ENCODE measurements around the gene ARMH3. TPM values are rescaled to one million over a fixed set of nuclear protein-coding genes. Genes with fewer than 3 reads are reported as not detected.

The ARMH3 gene
- total RNA-seq, 1 experiment from 2014 or later = 9.7 TPM

DNA sequence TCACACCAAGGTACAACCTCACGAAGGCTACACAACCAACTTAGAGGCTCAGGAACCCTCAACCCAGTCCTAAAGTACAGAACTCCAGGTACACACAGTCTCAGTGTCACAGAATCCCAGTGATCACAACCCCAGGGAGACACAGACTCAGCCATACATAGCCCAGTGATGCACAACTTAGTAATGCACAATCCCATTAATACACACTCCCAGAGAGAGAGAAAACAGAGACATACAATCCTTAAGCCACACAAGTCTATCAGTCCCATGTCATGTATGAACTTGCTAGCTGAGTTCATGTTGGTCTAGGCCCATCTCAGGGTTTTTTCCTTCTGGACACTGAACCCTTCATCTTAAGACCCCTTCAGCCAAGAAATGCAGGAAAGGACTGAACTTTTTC is 217.0 kb downstream of the ARMH3 start:
- Histone ChIP-seq H3K4me3 (ENCODE audit: low read length) (no peak overlapping the region), H3K79me2 (ENCODE audit: low read length) (no peaks in the 10 kb centered on the region), H3K36me3 (ENCODE audit: low read depth, low read length) (no peaks in the 10 kb centered on the region), H4K20me1 (ENCODE audit: low read length) (no peaks in the 10 kb centered on the region), H2AFZ (ENCODE audit: low read length) (no peak overlapping the region), H3F3A (ENCODE audit: low read length, unreplicated experiment) (no peaks in the 10 kb centered on the region), H3K4me2 (ENCODE audit: low read length) (no peak overlapping the region), H3K9me3 (ENCODE audit: low read length) (no peaks in the 10 kb centered on the region), H3K27ac (ENCODE audit: low read length) (no peak overlapping the region), H3K9me2 (replicated peaks; ENCODE audit: low read length) (no peaks in the 10 kb centered on the region), H3K9ac (ENCODE audit: low read length) (no peak overlapping the region), H3K4me1 (ENCODE audit: insufficient read depth, low read length) (peaks cover 16% of the 10 kb centered on the region; the same call in 1 of the 2 replicates), H3K27me3 (ENCODE audit: low read length) (no peaks in the 10 kb centered on the region)
- intact Hi-C loops (cut with micrococcal nuclease) = no loop called here
- no peak for DNase-seq
- no peak for ATAC-seq
- no peak for TF ChIP-seq EZH2phosphoT487 (IDR thresholded peaks at IDR 0.05; ENCODE audit: borderline replicate concordance, low read length)
- TF ChIP-seq, protein P1, sequence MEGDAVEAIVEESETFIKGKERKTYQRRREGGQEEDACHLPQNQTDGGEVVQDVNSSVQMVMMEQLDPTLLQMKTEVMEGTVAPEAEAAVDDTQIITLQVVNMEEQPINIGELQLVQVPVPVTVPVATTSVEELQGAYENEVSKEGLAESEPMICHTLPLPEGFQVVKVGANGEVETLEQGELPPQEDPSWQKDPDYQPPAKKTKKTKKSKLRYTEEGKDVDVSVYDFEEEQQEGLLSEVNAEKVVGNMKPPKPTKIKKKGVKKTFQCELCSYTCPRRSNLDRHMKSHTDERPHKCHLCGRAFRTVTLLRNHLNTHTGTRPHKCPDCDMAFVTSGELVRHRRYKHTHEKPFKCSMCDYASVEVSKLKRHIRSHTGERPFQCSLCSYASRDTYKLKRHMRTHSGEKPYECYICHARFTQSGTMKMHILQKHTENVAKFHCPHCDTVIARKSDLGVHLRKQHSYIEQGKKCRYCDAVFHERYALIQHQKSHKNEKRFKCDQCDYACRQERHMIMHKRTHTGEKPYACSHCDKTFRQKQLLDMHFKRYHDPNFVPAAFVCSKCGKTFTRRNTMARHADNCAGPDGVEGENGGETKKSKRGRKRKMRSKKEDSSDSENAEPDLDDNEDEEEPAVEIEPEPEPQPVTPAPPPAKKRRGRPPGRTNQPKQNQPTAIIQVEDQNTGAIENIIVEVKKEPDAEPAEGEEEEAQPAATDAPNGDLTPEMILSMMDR (conservative IDR thresholded peaks at IDR 0.05; ENCODE audit: low read depth, low read length) = no peak
- TF ChIP-seq EZH2 (IDR thresholded peaks at IDR 0.05; ENCODE audit: low read length, unreplicated experiment) = no peak
- CTCF ChIA-PET = interaction anchor here (0.7 kb wide), 1 partner anchor 262 kb away, joined by 3 read pairs; no protein-coding TSS in a partner anchor
- POLR2A ChIA-PET (ENCODE audit: unreplicated experiment) = no interaction called here
- BruUV-seq (replicated peaks) = no TSS peak

DNA sequence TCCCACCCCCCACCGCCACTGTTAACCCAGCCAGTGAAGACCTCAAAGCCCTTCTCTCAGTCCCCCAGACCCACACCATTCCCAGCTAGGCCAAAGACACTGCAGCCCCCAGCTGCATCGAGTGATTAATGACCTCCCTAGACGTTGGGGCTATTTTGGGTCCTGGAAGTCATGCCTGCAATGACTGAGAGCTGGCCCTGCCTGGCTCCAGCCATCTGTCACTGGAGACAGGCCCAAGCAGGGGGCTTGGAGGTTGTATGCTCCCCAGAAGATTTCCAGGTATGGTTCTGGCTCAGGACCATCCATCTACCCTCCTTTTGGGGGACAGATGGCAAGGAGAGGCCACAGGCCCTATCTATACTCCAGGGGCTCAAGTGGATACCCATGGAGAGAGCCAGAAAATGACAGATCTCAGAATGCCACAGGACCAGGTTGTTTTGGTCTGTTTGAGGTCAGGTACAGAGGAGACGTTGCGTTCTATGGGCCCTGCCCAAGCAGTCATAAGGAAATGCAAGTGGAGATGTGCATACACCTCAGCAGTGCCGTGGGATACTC is 217.5 kb downstream of the ARMH3 start:
- Histone ChIP-seq H4K20me1 (ENCODE audit: low read length) (no peaks in the 10 kb centered on the region), H3K9ac (ENCODE audit: low read length) (no peak overlapping the region), H3K4me2 (ENCODE audit: low read length) (no peak overlapping the region), H3K4me1 (ENCODE audit: insufficient read depth, low read length) (peaks cover 16% of the 10 kb centered on the region; the same call in 1 of the 2 replicates), H2AFZ (ENCODE audit: low read length) (no peak overlapping the region), H3K4me3 (ENCODE audit: low read length) (no peak overlapping the region), H3K36me3 (ENCODE audit: low read depth, low read length) (no peaks in the 10 kb centered on the region), H3K9me2 (replicated peaks; ENCODE audit: low read length) (no peaks in the 10 kb centered on the region), H3K27ac (ENCODE audit: low read length) (no peak overlapping the region), H3K9me3 (ENCODE audit: low read length) (no peaks in the 10 kb centered on the region), H3K27me3 (ENCODE audit: low read length) (no peaks in the 10 kb centered on the region), H3F3A (ENCODE audit: low read length, unreplicated experiment) (no peaks in the 10 kb centered on the region), H3K79me2 (ENCODE audit: low read length) (no peaks in the 10 kb centered on the region)
- DNase-seq (no peak), ATAC-seq (no peak)
- intact Hi-C loops (cut with micrococcal nuclease) = no loop called here
- no TSS peak for BruUV-seq (replicated peaks)
- POLR2A ChIA-PET (ENCODE audit: unreplicated experiment) = no interaction called here
- TF ChIP-seq EZH2phosphoT487 (IDR thresholded peaks at IDR 0.05; ENCODE audit: borderline replicate concordance, low read length) (no peak), EZH2 (IDR thresholded peaks at IDR 0.05; ENCODE audit: low read length, unreplicated experiment) (no peak)
- TF ChIP-seq, protein P1 (conservative IDR thresholded peaks at IDR 0.05; ENCODE audit: low read depth, low read length) = no peak
- CTCF ChIA-PET = no interaction called here

DNA sequence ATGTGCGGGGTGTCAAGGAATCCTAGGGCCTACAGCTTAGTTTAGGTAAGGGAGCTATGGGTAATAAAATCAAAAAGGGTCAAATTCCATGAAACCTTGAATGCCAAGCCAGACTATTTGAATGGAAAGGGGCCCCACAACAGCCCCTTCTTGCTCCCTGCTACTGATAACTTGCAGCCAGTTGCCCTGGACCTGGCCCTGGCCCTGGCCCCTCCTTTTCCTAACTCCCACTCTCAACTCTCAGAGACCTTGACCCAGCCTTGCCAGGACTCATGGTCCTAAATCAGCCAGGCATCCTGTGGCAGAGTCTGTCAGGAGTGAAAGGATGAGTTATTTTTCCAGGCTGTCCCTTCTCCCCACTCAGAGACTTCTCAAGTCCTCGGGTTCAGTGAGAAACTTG is 218.2 kb downstream of the ARMH3 start:
- intact Hi-C loops (cut with micrococcal nuclease) = no loop called here
- Histone ChIP-seq H3K9me2 (replicated peaks; ENCODE audit: low read length) (no peaks in the 10 kb centered on the region), H3F3A (ENCODE audit: low read length, unreplicated experiment) (no peaks in the 10 kb centered on the region), H3K79me2 (ENCODE audit: low read length) (no peaks in the 10 kb centered on the region), H3K27ac (ENCODE audit: low read length) (no peak overlapping the region), H3K27me3 (ENCODE audit: low read length) (no peaks in the 10 kb centered on the region), H3K36me3 (ENCODE audit: low read depth, low read length) (no peaks in the 10 kb centered on the region), H4K20me1 (ENCODE audit: low read length) (no peaks in the 10 kb centered on the region), H3K4me1 (ENCODE audit: insufficient read depth, low read length) (peaks cover 16% of the 10 kb centered on the region; the same call in 1 of the 2 replicates), H2AFZ (ENCODE audit: low read length) (no peak overlapping the region), H3K9ac (ENCODE audit: low read length) (no peak overlapping the region), H3K4me3 (ENCODE audit: low read length) (no peak overlapping the region), H3K9me3 (ENCODE audit: low read length) (no peaks in the 10 kb centered on the region), H3K4me2 (ENCODE audit: low read length) (no peak overlapping the region)
- no TSS peak for BruUV-seq (replicated peaks)
- POLR2A ChIA-PET (ENCODE audit: unreplicated experiment) = no interaction called here
- CTCF ChIA-PET = no interaction called here
- ATAC-seq (no peak), DNase-seq (no peak)
- TF ChIP-seq, protein P1 (conservative IDR thresholded peaks at IDR 0.05; ENCODE audit: low read depth, low read length) = no peak
- no peak for TF ChIP-seq EZH2phosphoT487 (IDR thresholded peaks at IDR 0.05; ENCODE audit: borderline replicate concordance, low read length)
- TF ChIP-seq EZH2 (IDR thresholded peaks at IDR 0.05; ENCODE audit: low read length, unreplicated experiment) = no peak

All from PC-3 (cell line).